Trophoblast cell (in vitro differentiated cells and primary cell): ENCODE measurements around the gene PLCL1.

Experiments
- DNase-seq, 2 donors: peaks; one replicate each; pipeline ENCODE4 v3.0.0-alpha.2; 2016
- H2AFZ ChIP-seq: 2 replicates; pipeline ENCODE4 v1.6.1; 2013; ENCODE audit warnings: low read length, moderate library complexity, mild to moderate bottlenecking; ENCODE audit not compliant: insufficient read depth, poor library complexity
- H2AK5ac ChIP-seq: 2 replicates; pipeline ENCODE4 v1.6.1; 2013; ENCODE audit warnings: mild to moderate bottlenecking, low read length
- H2BK120ac ChIP-seq: 2 replicates; pipeline ENCODE4 v1.6.1; 2013; ENCODE audit warnings: low read length, mild to moderate bottlenecking, moderate library complexity; ENCODE audit not compliant: insufficient read depth, poor library complexity
- H2BK12ac ChIP-seq: 2 replicates; pipeline ENCODE4 v1.6.1; 2013; ENCODE audit warnings: mild to moderate bottlenecking, low read length, moderate library complexity
- H2BK5ac ChIP-seq: 2 replicates; pipeline ENCODE4 v1.6.1; 2013; ENCODE audit warnings: low read length, low read depth, moderate library complexity, mild to moderate bottlenecking; ENCODE audit not compliant: poor library complexity
- H3K14ac ChIP-seq: 2 replicates; pipeline ENCODE4 v1.6.1; 2013; ENCODE audit warnings: mild to moderate bottlenecking, low read length
- H3K18ac ChIP-seq: 2 replicates; pipeline ENCODE4 v1.6.1; 2013; ENCODE audit warnings: mild to moderate bottlenecking, low read length
- H3K23ac ChIP-seq: 2 replicates; pipeline ENCODE4 v1.6.1; 2013; ENCODE audit warnings: low read length
- H3K27ac ChIP-seq: 2 replicates; pipeline ENCODE4 v1.5.1; 2013; ENCODE audit warnings: low read depth, mild to moderate bottlenecking, inconsistent platforms, low read length, moderate library complexity
- H3K27me3 ChIP-seq: 2 replicates; pipeline ENCODE4 v1.6.1; 2013; ENCODE audit warnings: inconsistent platforms, mild to moderate bottlenecking, low read length, moderate library complexity; ENCODE audit not compliant: insufficient read depth
- H3K36me3 ChIP-seq, 2 experiments: 1 replicate in 1 of 2; 2 replicates in 1 of 2; pipeline ENCODE4 v1.6.1; 2013; ENCODE audit warnings: low read length in 2 of 2, mild to moderate bottlenecking in 2 of 2, moderate library complexity in 1 of 2; ENCODE audit not compliant: insufficient read depth in 2 of 2, control insufficient read depth in 1 of 2
- H3K4ac ChIP-seq: 2 replicates; pipeline ENCODE4 v1.6.1; 2013; ENCODE audit warnings: low read depth, mild to moderate bottlenecking, low read length, moderate library complexity
- H3K4me1 ChIP-seq, 2 experiments: 1 replicate in 1 of 2; 2 replicates in 1 of 2; pipeline ENCODE4 v1.6.1; 2013; ENCODE audit warnings: low read length in 2 of 2, mild to moderate bottlenecking in 2 of 2, moderate library complexity in 1 of 2; ENCODE audit not compliant: insufficient read depth in 2 of 2, control insufficient read depth in 1 of 2
- H3K4me2 ChIP-seq: 2 replicates; pipeline ENCODE4 v1.6.1; 2013; ENCODE audit warnings: inconsistent platforms, mild to moderate bottlenecking, low read length, moderate library complexity
- H3K4me3 ChIP-seq: 2 replicates; pipeline ENCODE4 v1.5.1; 2013; ENCODE audit warnings: mild to moderate bottlenecking, low read depth, low read length, inconsistent platforms
- H3K79me1 ChIP-seq: one replicate; pipeline ENCODE4 v1.6.1; 2013; ENCODE audit warnings: low read length
- H3K79me2 ChIP-seq: 2 replicates; pipeline ENCODE4 v1.6.1; 2013; ENCODE audit warnings: low read length, mild to moderate bottlenecking; ENCODE audit not compliant: control insufficient read depth, insufficient read depth, poor library complexity
- H3K9ac ChIP-seq: 2 replicates; pipeline ENCODE4 v1.6.1; 2013; ENCODE audit warnings: mild to moderate bottlenecking, low read length
- H3K9me3 ChIP-seq: 2 replicates; pipeline ENCODE4 v1.6.1; 2013; ENCODE audit warnings: low read depth, mild to moderate bottlenecking, control low read depth, inconsistent platforms, low read length; ENCODE audit not compliant: insufficient read depth
- H4K12ac ChIP-seq: 2 replicates; pipeline ENCODE4 v1.6.1; 2013; ENCODE audit warnings: low read depth, mild to moderate bottlenecking, low read length, moderate library complexity
- H4K8ac ChIP-seq: 2 replicates; pipeline ENCODE4 v1.6.1; 2013; ENCODE audit warnings: low read depth, mild to moderate bottlenecking, low read length, moderate library complexity
- H4K91ac ChIP-seq: one replicate; pipeline ENCODE4 v1.6.1; 2013; ENCODE audit warnings: low read depth, mild to moderate bottlenecking, low read length, moderate library complexity
- WGBS: extraction: QIAGEN DNeasy Blood & Tissue Kit; methylation state at CpG from one replicate; pipeline ENCODE4 v1.1.7; 2013; ENCODE audit warnings: missing lambda C conversion rate; ENCODE audit not compliant: insufficient read length, insufficient coverage; ENCODE audit errors: extremely low coverage; 5-methylcytosine and 5-hydroxymethylcytosine counted together

The PLCL1 gene

DNA sequence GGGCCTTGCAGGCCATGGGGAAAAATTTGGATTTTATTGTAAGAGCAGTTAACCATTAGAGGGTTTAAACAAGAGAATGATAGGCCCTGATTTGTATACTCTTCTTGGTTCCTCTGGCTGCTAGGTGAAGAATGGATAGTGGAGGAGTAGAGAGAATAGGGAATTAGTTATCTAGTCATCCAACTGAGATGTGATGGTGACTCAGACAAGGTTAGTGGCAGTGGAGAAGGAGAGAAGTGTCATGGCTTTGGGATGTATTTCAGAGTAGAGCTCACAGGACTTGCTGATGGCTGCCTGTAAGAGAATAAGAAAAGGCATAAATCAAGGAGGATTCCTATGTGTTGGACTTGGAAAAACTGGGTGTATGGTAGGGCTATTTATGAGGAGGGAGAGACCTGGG is 169.4 kb downstream of the PLCL1 start:
- H4K12ac ChIP-seq = no peak overlapping the region
- no peak overlapping the region for H4K91ac ChIP-seq
- no peaks in the 10 kb centered on the region for H3K36me3 ChIP-seq
- H3K9ac ChIP-seq = no peak overlapping the region
- no peak overlapping the region for H3K18ac ChIP-seq
- no peaks in the 10 kb centered on the region for H3K79me1 ChIP-seq
- H2BK12ac ChIP-seq = no peak overlapping the region
- H3K79me2 ChIP-seq = no peaks in the 10 kb centered on the region
- no peaks in the 10 kb centered on the region for H3K27me3 ChIP-seq
- H3K9me3 ChIP-seq = no peaks in the 10 kb centered on the region
- no peak overlapping the region for H2AFZ ChIP-seq
- H2BK5ac ChIP-seq = no peak overlapping the region
- H3K4me3 ChIP-seq = no peak overlapping the region
- H2AK5ac ChIP-seq = no peak overlapping the region
- no peak overlapping the region for H3K4me2 ChIP-seq
- H3K23ac ChIP-seq = no peak overlapping the region
- no peak overlapping the region for H3K27ac ChIP-seq
- no peak overlapping the region for H3K14ac ChIP-seq
- H4K8ac ChIP-seq = no peak overlapping the region
- H2BK120ac ChIP-seq = no peak overlapping the region
- H3K4me1 ChIP-seq = no peaks in the 10 kb centered on the region
- DNase-seq = no peak
- H3K4ac ChIP-seq = no peak overlapping the region

DNA sequence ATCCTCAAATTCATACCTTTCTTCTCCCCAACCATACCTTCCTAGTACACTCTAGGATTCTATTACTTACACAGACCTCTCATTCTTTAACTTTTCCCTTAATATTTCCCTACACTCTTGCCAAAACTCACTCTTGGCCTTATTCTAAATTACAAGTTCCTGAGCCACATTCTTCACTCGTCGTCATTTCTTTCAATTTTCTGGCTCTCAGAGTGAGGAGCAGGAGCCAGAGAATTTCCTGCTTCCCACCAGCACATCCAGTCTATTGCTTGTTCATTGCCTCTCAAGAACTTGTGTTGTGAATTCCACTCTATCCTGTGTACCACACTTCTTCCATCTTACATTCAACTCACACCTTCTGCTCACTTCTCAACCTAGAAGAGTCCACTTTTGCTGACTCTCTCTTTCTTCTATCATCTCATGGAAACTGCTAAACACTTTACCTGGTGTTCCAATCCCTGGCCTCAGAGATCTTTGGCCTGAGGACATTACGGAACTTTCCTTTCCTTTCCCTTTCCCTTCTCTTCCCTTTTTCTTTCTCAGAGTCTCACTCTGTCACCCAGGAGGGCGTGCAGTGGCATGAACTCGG is 171.6 kb downstream of the PLCL1 start:
- Histone ChIP-seq H3K27me3 (no peaks in the 10 kb centered on the region), H3K9ac (no peak overlapping the region), H4K91ac (no peak overlapping the region), H3K4ac (no peak overlapping the region), H2BK120ac (no peak overlapping the region), H3K79me2 (no peaks in the 10 kb centered on the region), H3K14ac (no peak overlapping the region), H3K36me3 (no peaks in the 10 kb centered on the region), H2AK5ac (no peak overlapping the region), H3K4me1 (no peaks in the 10 kb centered on the region), H2BK12ac (no peak overlapping the region), H3K23ac (no peak overlapping the region), H2AFZ (no peak overlapping the region), H3K18ac (no peak overlapping the region), H2BK5ac (no peak overlapping the region), H3K4me3 (no peak overlapping the region), H3K79me1 (no peaks in the 10 kb centered on the region), H3K27ac (no peak overlapping the region), H4K8ac (no peak overlapping the region), H4K12ac (no peak overlapping the region), H3K9me3 (no peaks in the 10 kb centered on the region), H3K4me2 (no peak overlapping the region)
- WGBS = no CpG with 5 or more reads among the region's 5 CpGs
- no peak for DNase-seq

DNA sequence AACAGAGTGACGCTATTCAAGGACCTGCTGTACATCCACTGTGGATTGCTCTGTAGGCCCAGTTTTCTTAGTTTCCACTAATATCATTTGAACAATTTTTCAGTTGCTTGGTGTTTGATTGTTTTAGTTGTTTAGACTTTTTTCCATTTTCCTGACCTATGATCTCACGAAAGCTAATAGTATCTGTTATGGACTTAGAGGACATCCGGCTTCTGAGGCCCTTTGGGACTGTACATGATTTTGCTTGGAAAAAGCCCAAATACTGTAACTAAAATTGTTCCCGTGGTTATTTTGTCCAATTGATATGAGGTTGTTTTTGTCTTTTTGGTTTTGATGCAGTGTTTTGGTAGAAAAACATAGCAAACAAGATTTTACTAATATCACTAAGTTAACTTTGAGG is 174.6 kb downstream of the PLCL1 start:
- no CpG with 5 or more reads among the region's 4 CpGs for WGBS

DNA sequence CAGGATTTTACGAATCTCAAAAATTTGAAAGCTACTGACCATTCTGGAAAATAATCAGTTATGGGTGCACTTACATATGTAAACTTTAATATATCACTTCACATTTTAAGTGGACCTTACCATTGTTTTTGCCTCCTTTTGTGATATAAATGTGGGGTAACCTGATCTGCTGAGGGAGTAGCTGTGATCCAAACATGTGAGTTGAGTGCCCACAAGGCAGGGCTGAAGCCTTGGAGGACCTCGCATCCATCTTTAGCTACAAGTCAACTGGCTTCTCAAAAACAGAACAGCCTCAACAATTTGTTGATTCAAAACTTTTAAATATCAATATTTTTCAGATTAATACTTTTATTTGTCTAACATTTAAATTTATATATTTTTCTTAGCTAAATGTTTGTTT is 178.2 kb downstream of the PLCL1 start:
- no peak overlapping the region for H3K4me3 ChIP-seq
- no peak overlapping the region for H3K23ac ChIP-seq
- no peak overlapping the region for H3K9ac ChIP-seq
- no CpG with 5 or more reads among the region's 2 CpGs for WGBS
- no peak overlapping the region for H2AFZ ChIP-seq
- no peaks in the 10 kb centered on the region for H3K36me3 ChIP-seq
- no peaks in the 10 kb centered on the region for H3K79me2 ChIP-seq
- no peak overlapping the region for H2AK5ac ChIP-seq
- no peak overlapping the region for H3K4me2 ChIP-seq
- no peaks in the 10 kb centered on the region for H3K4me1 ChIP-seq
- H2BK5ac ChIP-seq = no peak overlapping the region
- no peak overlapping the region for H3K27ac ChIP-seq
- no peak overlapping the region for H3K4ac ChIP-seq
- no peaks in the 10 kb centered on the region for H3K79me1 ChIP-seq
- no peak overlapping the region for H4K12ac ChIP-seq
- no peak overlapping the region for H2BK12ac ChIP-seq
- no peak overlapping the region for H3K14ac ChIP-seq
- H3K27me3 ChIP-seq = no peaks in the 10 kb centered on the region
- H4K8ac ChIP-seq = no peak overlapping the region
- no peaks in the 10 kb centered on the region for H3K9me3 ChIP-seq
- H2BK120ac ChIP-seq = no peak overlapping the region
- H3K18ac ChIP-seq = no peak overlapping the region
- H4K91ac ChIP-seq = no peak overlapping the region
- DNase-seq = no peak

More for the DNA sequence above, 174.6 kb downstream of the PLCL1 start:
- Histone ChIP-seq H3K79me2 (no peaks in the 10 kb centered on the region), H3K4me2 (no peak overlapping the region), H3K9ac (no peak overlapping the region), H4K91ac (no peak overlapping the region), H2AK5ac (no peak overlapping the region), H4K8ac (no peak overlapping the region), H3K4me1 (no peaks in the 10 kb centered on the region), H3K79me1 (no peaks in the 10 kb centered on the region), H3K9me3 (no peaks in the 10 kb centered on the region), H3K23ac (no peak overlapping the region), H2AFZ (no peak overlapping the region), H4K12ac (no peak overlapping the region), H2BK120ac (no peak overlapping the region), H2BK5ac (no peak overlapping the region), H3K27ac (no peak overlapping the region), H3K36me3 (no peaks in the 10 kb centered on the region), H3K18ac (no peak overlapping the region), H2BK12ac (no peak overlapping the region), H3K27me3 (no peaks in the 10 kb centered on the region), H3K4ac (no peak overlapping the region), H3K14ac (no peak overlapping the region), H3K4me3 (no peak overlapping the region)
- DNase-seq = no peak
